GM19025 (cell line): Measurements from ENCODE around the gene ANKMY1.

Experiments used
- ATAC-seq: cut with Tn5 transposase; IDR thresholded peaks from one replicate; pipeline ENCODE4 v1.9.1; 2021; ENCODE audit warnings: mild to moderate bottlenecking, low read depth, moderate library complexity; ENCODE audit not compliant: unreplicated experiment

ANKMY1 gene

GRCh38 chr2:240463866-240464481 lies 93.8 kb downstream of the ANKMY1 start:
- no peak for ATAC-seq

GRCh38 chr2:240463274-240463865 lies 94.4 kb downstream of the ANKMY1 start:
- no peak for ATAC-seq

DNA sequence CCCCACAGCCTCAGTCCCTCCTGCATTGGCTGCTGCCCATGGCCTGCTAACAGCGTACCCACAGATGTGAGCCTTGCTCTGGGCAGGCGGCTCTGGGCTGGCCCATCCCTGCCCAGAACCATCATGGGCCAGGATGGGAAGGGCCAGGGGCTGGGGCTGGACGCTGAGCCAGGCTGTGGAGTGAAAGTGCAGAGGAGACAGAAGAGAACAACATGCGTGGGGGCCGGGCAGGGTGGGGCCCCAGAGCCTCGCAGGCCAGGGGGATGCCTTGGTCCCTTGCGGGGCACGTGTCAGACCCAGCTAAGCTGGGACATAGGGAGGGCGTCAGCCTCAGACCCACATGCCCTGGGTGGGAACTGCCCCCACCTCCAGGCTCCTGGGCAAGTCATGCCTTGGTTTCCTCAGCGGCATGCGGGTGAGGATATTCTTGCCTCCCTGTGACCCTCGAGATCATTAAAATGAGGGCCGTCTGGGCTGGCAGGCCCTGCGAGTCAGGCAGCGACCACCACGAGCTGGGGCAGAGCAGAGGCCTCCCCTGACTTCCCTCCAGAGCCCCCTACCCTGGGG lies 95.0 kb downstream of the ANKMY1 start:
- no peak for ATAC-seq

- ATAC-seq: no peak
Measured at GRCh38 chr2:240462073-240462706, 95.6 kb downstream of the ANKMY1 start.

- no peak for ATAC-seq
Measured at GRCh38 chr2:240461471-240462072, 96.2 kb downstream of the ANKMY1 start.

GRCh38 chr2:240460781-240461431 lies 96.9 kb downstream of the ANKMY1 start:
- no peak for ATAC-seq

DNA sequence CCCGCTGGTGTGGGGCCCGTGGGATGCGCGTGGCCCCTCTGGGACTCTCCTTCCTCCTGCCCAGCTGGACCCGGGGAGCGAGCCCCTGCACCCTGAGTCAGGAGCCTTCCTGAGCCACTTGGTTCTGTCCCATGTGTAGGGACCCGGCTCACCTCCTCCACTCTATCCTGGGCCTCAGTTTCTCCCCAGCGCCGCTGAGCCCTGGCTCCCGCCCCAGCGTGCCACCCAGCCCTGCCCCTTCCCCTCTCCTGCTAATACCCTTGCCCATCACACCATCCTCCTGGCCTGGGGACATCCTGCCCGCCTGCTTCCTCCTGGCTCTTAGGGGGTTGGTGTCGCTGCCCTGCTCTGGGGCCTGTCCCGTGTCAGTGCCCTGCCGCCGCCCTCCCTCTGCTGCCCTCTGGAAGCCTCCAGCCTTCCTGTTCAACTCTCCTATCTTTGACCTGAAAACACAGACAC lies 97.5 kb downstream of the ANKMY1 start:
- no peak for ATAC-seq

- ATAC-seq: no peak
Measured at GRCh38 chr2:240459401-240460252, 98.2 kb downstream of the ANKMY1 start.

DNA sequence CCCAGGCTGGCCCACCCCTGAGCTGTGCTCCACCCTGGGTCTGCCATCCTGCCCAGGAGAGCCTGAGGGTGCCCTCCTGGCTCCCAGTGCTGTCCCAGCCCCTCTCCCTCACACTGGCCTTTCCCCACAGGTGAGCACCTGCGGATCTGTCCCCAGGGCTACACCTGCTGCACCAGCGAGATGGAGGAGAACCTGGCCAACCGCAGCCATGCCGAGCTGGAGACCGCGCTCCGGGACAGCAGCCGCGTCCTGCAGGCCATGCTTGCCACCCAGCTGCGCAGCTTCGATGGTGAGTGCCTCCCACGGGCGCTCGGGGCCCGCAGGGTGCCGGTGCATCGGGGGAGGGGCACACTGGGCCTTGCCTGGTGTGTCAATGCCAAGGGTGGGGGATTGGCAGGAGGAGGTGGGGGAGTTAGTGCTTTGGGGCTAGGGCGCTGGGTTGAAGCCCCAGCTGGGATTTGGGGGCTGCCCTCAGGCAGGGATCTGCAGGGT lies 98.8 kb downstream of the ANKMY1 start:
- ATAC-seq: no peak

DNA sequence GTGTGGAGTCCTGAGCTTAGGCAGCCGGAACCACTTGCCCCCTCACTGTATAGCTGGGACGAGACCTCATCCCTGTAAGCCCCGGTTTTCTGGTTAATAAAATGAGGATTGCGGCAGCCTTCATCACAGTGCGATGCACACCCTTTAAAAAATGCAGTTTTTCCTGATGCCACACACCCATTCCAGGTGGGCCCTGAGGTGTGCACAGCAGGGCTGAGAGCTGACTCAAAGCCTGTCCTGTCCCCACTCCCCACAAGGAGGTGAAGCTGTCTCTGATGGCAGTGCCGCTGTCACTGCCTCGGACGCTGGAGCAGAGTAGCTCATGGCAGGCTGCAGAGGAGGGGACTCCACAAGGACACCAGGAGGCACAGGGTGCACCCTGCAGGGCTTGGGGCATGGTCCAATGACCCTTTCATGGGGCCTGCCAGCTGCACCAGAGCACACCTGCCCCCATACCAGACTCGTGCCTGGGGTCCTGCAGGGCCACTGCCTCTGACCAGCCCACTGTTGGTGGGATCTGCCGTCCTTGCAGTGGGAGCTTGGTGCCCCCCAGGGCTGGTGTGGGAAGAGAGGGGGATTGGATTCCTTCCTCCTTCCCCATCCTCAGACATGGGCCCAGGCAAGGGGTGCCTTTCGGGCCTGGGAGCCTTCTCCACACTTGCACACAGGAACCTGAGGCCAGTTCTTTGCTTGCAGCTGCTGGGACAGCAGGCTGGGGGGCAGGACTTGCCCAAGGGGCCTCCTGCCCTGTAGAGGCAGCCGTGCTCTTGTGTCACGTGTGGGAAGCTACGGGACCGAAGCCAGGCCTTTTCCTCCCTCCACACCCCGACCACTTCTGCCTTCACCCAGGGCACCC lies 99.5 kb downstream of the ANKMY1 start:
- no peak for ATAC-seq

DNA sequence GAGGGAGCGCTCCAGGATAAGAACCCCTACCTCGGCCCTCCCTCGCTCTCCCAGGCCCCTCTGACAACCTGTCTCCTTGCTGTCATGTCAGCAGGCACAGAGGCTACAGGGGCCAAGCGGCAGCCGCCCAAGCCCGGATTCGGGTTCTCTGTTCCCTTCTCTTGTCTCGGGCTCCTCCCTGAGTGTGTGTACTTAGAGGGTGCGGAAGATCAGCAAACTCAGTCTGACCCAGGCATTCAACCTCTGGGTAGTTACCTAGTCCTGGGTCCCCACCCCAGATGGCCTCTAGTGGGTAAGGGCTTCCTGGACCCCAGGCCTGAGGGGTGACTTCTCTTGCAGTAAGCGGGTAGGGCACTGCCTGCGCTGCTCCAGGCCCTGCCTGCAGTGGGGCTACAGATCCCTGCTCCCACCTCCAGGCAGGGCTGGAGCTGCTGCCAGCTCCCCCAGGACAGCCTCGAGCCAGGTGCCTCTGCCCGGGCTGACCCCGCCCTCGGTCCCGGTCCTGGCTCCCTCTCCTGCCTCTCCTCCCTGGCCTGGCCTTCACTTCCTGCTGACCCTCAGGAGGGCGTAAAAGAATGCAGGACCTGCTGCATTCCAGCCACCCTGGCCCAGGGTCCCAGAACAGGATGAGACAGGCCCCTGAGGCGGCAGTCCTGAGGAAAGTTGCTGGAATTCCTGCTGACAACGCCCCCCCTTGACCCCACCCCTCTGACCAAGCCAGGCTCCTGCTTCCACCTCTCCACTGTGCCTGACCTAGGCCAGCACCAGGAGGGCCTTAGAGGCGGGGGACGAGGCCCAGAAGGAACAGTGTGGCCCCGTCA lies 100.4 kb downstream of the ANKMY1 start:
- no peak for ATAC-seq

- no peak for ATAC-seq
Measured at GRCh38 chr2:240456447-240457222, 101.2 kb downstream of the ANKMY1 start.

DNA sequence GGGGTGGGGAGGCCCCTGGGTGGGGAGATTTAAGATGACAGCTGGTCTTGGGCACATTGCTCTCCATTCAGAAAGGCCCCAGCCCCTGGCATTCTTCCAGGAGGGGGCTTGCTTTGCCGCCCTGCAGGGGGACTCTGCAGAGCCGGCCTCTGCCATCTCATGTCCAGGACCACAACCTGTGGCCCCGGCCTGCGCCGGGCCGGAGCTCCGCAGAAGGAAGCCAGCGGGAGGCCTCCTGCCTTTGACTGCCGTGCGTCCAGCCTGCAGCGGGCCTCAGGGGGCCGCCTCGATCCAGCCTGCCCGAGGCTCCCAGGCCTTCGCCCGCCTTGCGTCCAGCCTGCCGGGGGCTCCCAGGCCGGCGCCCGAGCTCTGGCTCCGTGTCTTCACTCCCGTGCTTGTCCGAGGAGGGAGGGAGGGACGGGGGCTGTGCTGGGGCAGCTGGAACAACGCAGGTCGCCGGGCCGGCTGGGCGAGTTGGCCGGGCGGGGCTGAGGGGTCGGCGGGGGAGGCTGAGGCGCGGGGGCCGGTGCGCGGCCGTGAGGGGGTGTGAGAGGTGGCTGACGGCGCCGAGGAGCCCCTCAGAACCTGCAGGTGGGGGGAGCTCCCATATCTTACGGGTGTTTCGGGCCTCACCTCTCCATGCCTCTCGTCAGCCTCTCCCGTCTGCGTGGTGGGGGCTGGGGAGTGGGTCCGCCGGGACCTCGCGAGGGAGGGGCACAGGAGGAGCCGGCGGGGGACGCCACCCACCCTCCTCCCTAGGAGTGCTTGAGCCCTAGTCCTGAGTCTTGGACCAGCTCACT lies 101.9 kb downstream of the ANKMY1 start:
- no peak for ATAC-seq

DNA sequence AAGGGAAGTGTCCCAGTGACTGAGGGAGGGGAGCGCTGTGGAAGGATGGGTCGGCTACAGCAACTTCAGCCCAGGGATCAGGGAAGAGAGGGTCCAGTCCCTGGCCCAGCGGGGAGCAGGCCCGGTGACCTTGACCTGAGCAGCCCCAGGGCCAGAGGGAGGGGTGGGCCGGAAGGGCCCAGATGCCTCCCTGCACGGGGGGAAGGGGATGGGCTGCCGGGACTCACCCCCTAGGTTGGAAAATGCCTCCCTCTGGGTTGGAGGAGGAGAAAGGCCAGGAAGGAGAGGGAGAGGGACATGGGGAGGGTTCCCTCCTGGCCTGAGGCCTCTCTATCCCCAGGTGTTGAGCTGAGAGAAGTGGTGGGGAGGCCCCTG lies 102.5 kb downstream of the ANKMY1 start:
- no peak for ATAC-seq

DNA sequence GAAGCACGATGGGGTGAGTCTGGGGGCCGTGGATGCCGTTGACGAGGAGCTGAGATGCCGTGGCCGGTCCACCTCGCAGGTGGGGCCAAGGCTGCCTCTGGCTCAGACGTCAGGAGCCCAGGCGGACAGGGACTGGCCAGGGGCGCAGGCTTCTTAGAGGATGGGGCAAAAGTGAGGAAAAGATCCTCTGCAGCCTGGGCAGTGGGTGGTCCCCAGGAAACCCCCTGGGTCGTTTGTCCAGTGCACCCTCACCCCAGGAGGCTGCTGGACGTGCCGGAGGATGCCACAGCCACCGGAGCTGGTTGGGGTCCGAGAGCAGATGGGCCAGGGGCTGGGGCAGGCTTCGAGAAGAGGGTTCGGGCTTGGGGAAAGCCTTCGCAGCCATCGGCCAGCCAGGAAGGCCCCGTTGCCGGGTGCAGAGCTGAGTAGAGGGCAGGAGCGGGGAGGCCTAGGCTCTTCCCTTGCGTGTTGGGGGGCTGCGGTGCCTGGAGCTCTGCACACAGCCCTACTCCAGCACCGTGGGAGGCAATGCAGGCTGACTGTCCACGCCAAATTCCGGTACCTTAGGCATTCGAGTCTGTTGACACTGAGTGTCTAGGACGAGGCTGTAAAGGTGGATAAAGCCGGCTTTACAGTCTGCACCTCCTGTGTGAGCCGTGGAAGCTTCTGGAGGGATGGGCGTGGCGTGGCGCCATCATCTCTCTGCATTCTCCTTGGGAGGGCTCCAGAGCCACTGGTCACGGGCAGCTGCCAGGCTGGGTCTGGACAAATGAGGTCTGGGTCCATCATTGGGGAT lies 103.5 kb downstream of the ANKMY1 start:
- ATAC-seq: no peak
